ENCODE data around the gene NEU4.

DNA sequence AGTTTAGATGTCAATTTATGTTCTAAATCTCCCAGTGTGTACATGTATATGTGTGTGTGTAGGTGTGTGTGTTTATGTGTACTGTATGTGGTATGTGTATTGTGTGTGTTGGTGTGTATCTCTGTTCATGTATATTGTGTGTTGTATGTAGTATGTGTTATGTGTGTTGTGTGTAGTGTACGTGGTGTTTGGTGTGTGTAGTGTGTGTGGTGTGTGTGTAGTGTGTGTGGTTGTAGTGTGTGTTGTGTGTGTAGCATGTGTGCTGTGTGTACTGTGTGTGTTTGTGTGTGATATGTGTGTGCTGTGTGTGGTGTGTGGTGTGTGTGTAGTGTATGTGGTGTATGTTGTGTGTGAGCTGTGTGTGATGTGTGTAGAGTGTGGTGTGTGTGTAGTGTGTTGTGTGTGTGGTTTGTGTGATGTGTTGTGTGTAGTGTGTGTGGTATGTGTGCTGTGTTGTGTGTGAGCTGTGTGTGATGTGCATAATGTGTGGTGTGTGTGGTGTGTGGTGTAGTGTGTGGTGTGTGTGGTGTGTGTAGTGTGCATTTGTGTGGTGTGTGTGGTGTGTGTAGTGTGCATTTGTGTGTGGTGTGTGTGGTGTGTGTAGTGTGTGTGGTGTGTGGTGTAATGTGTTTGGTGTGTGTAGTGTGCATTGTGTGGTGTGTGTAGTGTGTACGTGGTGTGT lies 55.3 kb downstream of the NEU4 start:
- TF ChIP-seq, protein P1, sequence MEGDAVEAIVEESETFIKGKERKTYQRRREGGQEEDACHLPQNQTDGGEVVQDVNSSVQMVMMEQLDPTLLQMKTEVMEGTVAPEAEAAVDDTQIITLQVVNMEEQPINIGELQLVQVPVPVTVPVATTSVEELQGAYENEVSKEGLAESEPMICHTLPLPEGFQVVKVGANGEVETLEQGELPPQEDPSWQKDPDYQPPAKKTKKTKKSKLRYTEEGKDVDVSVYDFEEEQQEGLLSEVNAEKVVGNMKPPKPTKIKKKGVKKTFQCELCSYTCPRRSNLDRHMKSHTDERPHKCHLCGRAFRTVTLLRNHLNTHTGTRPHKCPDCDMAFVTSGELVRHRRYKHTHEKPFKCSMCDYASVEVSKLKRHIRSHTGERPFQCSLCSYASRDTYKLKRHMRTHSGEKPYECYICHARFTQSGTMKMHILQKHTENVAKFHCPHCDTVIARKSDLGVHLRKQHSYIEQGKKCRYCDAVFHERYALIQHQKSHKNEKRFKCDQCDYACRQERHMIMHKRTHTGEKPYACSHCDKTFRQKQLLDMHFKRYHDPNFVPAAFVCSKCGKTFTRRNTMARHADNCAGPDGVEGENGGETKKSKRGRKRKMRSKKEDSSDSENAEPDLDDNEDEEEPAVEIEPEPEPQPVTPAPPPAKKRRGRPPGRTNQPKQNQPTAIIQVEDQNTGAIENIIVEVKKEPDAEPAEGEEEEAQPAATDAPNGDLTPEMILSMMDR (IDR thresholded peaks at IDR 0.05) = no peak
- TF ChIP-seq POLR2A (IDR thresholded peaks at IDR 0.05) = no peak

Measured in testis (tissue), 2 donors.